Fibroblast of lung (primary cell): ENCODE data around the gene HPCAL1. TPM values are rescaled to one million over a fixed set of nuclear protein-coding genes. Genes with fewer than 3 reads are reported as not detected.

ENCODE experiments used
- DNase-seq, 2 donors: peaks; one replicate each; pipeline versions ENCODE4 v3.0.0 to v3.0.0-alpha.2; 2010; ENCODE audit warnings: low read depth in 2 of 2
- H2AFZ ChIP-seq: 2 replicates; pipeline ENCODE4 v1.5.1; 2012; ENCODE audit warnings: low read length, control low read depth, inconsistent platforms
- H3K27ac ChIP-seq: 2 replicates; pipeline ENCODE4 v1.5.1; 2011; ENCODE audit warnings: low read length, control low read depth; ENCODE audit not compliant: insufficient read depth
- H3K27me3 ChIP-seq: 2 replicates; pipeline ENCODE4 v1.5.1; 2011; ENCODE audit warnings: mild to moderate bottlenecking, low read length; ENCODE audit not compliant: control insufficient read depth, insufficient read depth
- H3K36me3 ChIP-seq: 2 replicates; pipeline ENCODE4 v1.5.1; 2011; ENCODE audit warnings: low read length; ENCODE audit not compliant: control insufficient read depth, insufficient read depth
- H3K4me1 ChIP-seq: 2 replicates; pipeline ENCODE4 v1.5.1; 2011; ENCODE audit warnings: low read length; ENCODE audit not compliant: control insufficient read depth, insufficient read depth; ENCODE audit errors: extremely low read depth
- H3K4me2 ChIP-seq: 2 replicates; pipeline ENCODE4 v1.5.1; 2011; ENCODE audit warnings: low read length, control low read depth; ENCODE audit not compliant: insufficient read depth; ENCODE audit errors: extremely low read depth
- H3K4me3 ChIP-seq, 4 experiments: fragments of 200-600 bp in 1 of 4; sonication (generic) in 1 of 4; replicated peaks in 1 of 4; 2 replicates each; pipeline ENCODE4 v1.5.1; 2011 to 2016; ENCODE audit warnings: low read length in 4 of 4, low read depth in 3 of 4, mild to moderate bottlenecking in 3 of 4, control low read depth in 2 of 4, inconsistent platforms in 1 of 4, mixed read lengths in 1 of 4; ENCODE audit not compliant: insufficient read depth in 1 of 4; ENCODE audit errors: control extremely low read depth in 1 of 4
- H3K79me2 ChIP-seq: 2 replicates; pipeline ENCODE4 v1.5.1; 2012; ENCODE audit warnings: mild to moderate bottlenecking, low read length, inconsistent platforms; ENCODE audit not compliant: control insufficient read depth, insufficient read depth
- H3K9ac ChIP-seq: 2 replicates; pipeline ENCODE4 v1.5.1; 2011; ENCODE audit warnings: mild to moderate bottlenecking, low read length, control low read depth; ENCODE audit not compliant: insufficient read depth
- H3K9me3 ChIP-seq: 2 replicates; pipeline ENCODE4 v1.5.1; 2012; ENCODE audit warnings: low read depth, low read length; ENCODE audit not compliant: control insufficient read depth, insufficient read depth
- H4K20me1 ChIP-seq: 2 replicates; pipeline ENCODE4 v1.5.1; 2011; ENCODE audit warnings: low read length; ENCODE audit not compliant: control insufficient read depth, insufficient read depth; ENCODE audit errors: extremely low read depth
- EZH2 ChIP-seq: IDR thresholded peaks from 2 replicates; pipeline ENCODE4 v1.5.1; 2012; ENCODE audit warnings: low read length, control low read depth, mild to moderate bottlenecking; ENCODE audit errors: missing control alignments
- polyA plus RNA-seq, 2 donors: library from polyadenylated mRNA; depleted of rRNA in 1 of 2; stranded (reverse) in 1 of 2; unstranded in 1 of 2; fragments of >200 nt; gene quantifications; 2 replicates each; pipeline ENCODE4 v1.2.1, GENCODE V29; 2011 to 2012; ENCODE audit warnings: missing spikeins in 1 of 2
- total RNA-seq: library from RNA; depleted of rRNA; stranded (reverse); fragments of >200 nt; gene quantifications from 2 replicates; pipeline ENCODE4 v1.2.1, GENCODE V29; 2014
- TF ChIP-seq, protein P1 (sequence below), 2 donors: IDR thresholded peaks in 1 of 2; conservative IDR thresholded peaks in 1 of 2; 1 replicate in 1 of 2; 2 replicates in 1 of 2; pipeline ENCODE4 v1.5.1; 2011 to 2012; ENCODE audit warnings: low read length in 2 of 2, control low read depth in 1 of 2, inconsistent platforms in 1 of 2, low read depth in 1 of 2, mild to moderate bottlenecking in 1 of 2

HPCAL1 gene
- total and polyA plus RNA-seq, 2 donors (not counting 1 experiment from before 2014, with no cell fraction given) = 11.4 to 34.5 TPM

DNA sequence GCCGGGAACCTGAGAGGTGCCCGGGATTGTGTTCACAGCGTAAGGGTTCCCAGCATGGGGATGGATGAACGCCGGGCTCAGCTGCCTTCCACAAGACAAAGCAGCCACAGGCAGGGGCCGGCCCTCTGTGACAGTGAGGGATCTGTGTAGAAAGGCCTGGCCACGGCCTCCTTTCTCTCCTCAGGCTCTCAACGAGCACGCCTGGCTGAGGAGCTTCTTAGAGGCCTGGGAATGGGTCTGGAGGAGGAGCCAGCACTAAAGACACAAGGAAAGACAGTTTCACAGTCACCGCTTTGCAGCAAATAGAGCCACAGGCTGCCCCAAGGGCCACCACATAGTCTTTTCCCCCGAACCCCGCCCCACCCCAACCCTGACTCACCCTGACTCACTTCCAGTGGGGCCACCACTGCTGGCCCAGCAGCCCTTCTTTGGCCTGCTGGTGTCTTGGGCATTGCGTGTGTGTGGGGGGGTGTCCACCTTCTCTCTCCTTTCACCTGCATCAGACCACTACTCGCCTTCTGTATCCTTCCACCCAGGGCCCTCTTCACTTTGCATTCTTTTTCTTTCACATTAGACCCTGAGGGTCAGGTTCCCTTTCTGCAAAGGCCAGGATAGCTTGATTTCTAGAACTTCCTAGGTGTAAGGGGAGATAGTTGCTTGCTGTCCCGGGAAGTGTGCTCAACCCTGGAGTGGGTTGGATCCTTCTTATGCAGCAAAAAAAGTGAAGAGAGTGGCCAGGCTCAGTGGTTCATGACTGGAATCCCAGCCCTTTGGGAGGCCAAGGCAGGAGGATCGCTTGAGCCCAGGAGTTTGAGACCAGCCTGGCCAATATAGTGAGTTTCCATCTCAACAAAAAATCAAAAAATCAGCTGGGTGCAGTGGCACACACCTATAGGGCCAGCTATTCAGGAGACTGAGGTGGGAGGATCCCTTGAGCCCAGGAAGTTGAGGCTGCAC, 19.3 kb upstream of the HPCAL1 start:
- H3K4me2 ChIP-seq = peak overlapping the region; percentile 32
- DNase-seq = peak; percentile 86
- H2AFZ ChIP-seq = peak overlapping the region; percentile 18
- H3K36me3 ChIP-seq = no peaks in the 10 kb centered on the region
- H3K27ac ChIP-seq = peak overlapping the region; percentile 39
- no peak overlapping the region for H3K9ac ChIP-seq
- H3K4me1 ChIP-seq = peaks cover 19% of the 10 kb centered on the region
- no peaks in the 10 kb centered on the region for H3K79me2 ChIP-seq
- no peaks in the 10 kb centered on the region for H3K27me3 ChIP-seq
- H3K9me3 ChIP-seq = no peaks in the 10 kb centered on the region
- TF ChIP-seq, protein P1, sequence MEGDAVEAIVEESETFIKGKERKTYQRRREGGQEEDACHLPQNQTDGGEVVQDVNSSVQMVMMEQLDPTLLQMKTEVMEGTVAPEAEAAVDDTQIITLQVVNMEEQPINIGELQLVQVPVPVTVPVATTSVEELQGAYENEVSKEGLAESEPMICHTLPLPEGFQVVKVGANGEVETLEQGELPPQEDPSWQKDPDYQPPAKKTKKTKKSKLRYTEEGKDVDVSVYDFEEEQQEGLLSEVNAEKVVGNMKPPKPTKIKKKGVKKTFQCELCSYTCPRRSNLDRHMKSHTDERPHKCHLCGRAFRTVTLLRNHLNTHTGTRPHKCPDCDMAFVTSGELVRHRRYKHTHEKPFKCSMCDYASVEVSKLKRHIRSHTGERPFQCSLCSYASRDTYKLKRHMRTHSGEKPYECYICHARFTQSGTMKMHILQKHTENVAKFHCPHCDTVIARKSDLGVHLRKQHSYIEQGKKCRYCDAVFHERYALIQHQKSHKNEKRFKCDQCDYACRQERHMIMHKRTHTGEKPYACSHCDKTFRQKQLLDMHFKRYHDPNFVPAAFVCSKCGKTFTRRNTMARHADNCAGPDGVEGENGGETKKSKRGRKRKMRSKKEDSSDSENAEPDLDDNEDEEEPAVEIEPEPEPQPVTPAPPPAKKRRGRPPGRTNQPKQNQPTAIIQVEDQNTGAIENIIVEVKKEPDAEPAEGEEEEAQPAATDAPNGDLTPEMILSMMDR (conservative IDR thresholded peaks at IDR 0.05 in 1 of 2, IDR thresholded peaks at IDR 0.05 in 1 of 2; ENCODE audit: low read depth in 1 of 2, low read length in 2 of 2) = no peak
- no peak for TF ChIP-seq EZH2
- H3K4me3 ChIP-seq = no peak overlapping the region
- H4K20me1 ChIP-seq = no peaks in the 10 kb centered on the region

GRCh38 chr2:10284108-10284870, 18.4 kb upstream of the HPCAL1 start:
- Histone ChIP-seq H3K27me3 (no peaks in the 10 kb centered on the region), H3K27ac (no peak overlapping the region), H3K36me3 (no peaks in the 10 kb centered on the region), H2AFZ (no peak overlapping the region), H3K9me3 (no peaks in the 10 kb centered on the region), H3K4me1 (peaks cover 14% of the 10 kb centered on the region), H3K79me2 (no peaks in the 10 kb centered on the region), H3K4me3 (no peak overlapping the region), H4K20me1 (no peaks in the 10 kb centered on the region), H3K9ac (no peak overlapping the region), H3K4me2 (no peak overlapping the region)
- no peak for DNase-seq
- no peak for TF ChIP-seq EZH2
- TF ChIP-seq, protein P1 (conservative IDR thresholded peaks at IDR 0.05 in 1 of 2, IDR thresholded peaks at IDR 0.05 in 1 of 2; ENCODE audit: low read depth in 1 of 2, low read length in 2 of 2) = no peak

DNA sequence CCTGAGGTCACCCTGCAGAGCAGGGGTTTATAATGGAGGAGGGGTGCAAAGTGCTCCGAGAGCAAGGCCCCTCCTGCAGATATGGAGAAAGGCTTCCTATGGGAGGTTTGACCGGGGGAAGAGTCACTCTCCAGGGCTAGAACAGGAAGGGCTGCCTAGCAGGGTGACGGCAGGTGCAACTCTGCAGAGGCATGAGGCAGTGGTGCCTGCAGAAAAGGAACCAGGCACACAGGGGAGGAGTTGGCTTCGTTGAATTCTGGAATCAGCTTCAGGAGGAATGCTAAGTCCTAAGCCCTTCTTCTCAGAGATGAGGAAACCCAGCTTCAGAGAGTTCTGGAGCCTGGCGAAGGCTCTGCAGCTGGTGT, 17.5 kb upstream of the HPCAL1 start:
- Histone ChIP-seq H3K4me2 (no peak overlapping the region), H3K4me3 (no peak overlapping the region), H3K36me3 (no peaks in the 10 kb centered on the region), H3K4me1 (peaks cover 16% of the 10 kb centered on the region), H3K79me2 (no peaks in the 10 kb centered on the region), H3K27me3 (no peaks in the 10 kb centered on the region), H4K20me1 (no peaks in the 10 kb centered on the region), H3K27ac (no peak overlapping the region), H3K9me3 (no peaks in the 10 kb centered on the region), H3K9ac (no peak overlapping the region), H2AFZ (no peak overlapping the region)
- TF ChIP-seq, protein P1 (conservative IDR thresholded peaks at IDR 0.05 in 1 of 2, IDR thresholded peaks at IDR 0.05 in 1 of 2; ENCODE audit: low read depth in 1 of 2, low read length in 2 of 2) = no peak
- TF ChIP-seq EZH2 = no peak
- no peak for DNase-seq
